NOMO-1 (cell line): ENCODE measurements around the gene FAM219B.

Experiments used
- DNase-seq, 2 experiments: peaks; one replicate each; lab custom pipeline; 2025; ENCODE audit not compliant: unreplicated experiment in 2 of 2; lab: John Stamatoyannopoulos, UW

FAM219B gene

GRCh38 chr15:74878273-74878672, 28.4 kb downstream of the FAM219B start:
- no peak for DNase-seq

- DNase-seq = peak in 1 of 2 experiments; percentile 17
These were observed 32.8 kb downstream of the FAM219B start for GRCh38 chr15:74873756-74874424.

- peak; percentile 91 to 93 for DNase-seq
These were observed 33.5 kb downstream of the FAM219B start, which contains the start of gene SCAMP2 for GRCh38 chr15:74873036-74873755. TSS of gene SCAMP2 (minus strand) at chr15:74873365. CDS start at chr15:74873255, 110 bp downstream.

GRCh38 chr15:74872702-74873035, 34.0 kb downstream of the FAM219B start:
- no peak for DNase-seq

- peak in 1 of 2 experiments; percentile 56 for DNase-seq
These were observed 36.0 kb downstream of the FAM219B start for GRCh38 chr15:74870436-74871215.

DNA sequence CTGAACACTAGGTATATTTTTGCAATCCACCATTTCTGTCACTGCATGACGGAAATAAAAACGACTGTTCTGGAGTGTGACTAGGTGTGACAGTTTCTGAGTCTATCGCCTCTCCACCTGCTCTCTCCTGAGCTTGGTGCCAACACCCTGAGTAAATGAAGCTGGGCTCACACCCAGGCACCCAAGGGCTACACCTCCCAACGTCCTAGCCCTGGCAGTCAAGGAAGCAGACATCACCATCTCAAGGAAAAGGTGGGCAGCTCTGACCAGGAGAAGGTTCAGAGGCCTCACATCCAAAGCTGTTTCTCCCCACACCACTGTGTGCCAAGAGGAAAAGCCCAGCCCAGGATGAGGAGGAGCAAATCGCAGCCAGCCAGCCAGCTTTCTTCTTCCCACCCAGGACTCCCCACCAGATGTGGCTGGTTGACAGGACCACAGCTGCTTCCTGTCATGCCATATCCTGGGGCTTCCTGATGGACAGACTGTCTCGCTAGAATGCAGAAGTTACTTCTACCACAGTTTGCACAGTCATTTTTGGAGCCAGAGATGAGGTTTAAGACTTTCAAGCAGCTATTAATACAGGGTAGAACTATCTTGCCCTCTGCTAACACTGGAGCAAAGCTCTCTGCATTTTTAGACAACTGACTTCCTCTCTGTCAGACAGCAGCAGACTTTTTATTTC, 36.8 kb downstream of the FAM219B start:
- peak; percentile 91 to 97 for DNase-seq

GRCh38 chr15:74869372-74869725, 37.3 kb downstream of the FAM219B start:
- no peak for DNase-seq

DNA sequence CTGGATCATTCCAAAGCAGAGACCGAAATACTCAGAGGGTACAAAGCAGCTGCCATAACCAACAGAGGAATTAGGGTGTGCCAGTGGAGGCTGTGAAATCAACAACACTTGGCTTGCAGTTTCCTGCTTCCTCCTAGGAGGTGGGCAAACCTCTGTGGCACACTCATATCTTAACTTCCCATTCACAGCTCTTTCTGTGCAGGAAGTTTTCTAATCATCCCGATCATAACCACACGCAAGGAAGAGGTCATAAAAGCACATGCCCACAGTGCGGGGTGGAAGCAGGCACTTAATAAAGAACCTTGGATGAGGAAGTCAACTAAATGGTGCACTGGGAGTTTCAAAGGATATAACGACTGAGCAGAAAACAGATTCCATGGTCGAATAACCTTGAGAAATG, 38.6 kb downstream of the FAM219B start:
- DNase-seq = peak; percentile 62 to 64

DNA sequence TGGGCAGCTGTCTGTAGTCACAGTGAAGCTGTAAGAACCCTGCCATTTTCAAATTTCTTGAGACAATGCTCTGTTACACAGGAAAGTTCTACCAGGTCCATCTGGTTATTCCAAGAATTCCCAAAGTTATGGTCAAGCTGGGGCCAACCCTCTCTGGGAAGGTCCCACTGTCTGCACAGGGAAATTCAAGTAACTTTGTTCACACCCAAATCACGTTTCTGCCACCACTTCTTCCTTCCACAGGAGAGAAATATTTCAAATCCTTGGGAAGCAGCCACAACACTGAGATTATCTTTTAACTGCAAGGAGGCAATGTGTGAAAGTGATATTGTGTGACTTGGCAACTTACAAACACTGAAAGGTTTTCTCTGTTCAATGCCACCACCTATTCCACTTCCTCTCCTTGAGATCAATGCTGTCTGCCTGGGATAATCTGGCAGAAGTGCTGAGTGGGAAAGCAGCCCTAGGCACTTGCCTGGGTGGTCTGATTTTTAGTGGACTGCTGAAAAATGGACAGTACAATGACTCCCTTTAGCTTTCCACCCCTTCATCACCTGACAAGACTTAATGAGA, 39.1 kb downstream of the FAM219B start:
- no peak for DNase-seq

DNA sequence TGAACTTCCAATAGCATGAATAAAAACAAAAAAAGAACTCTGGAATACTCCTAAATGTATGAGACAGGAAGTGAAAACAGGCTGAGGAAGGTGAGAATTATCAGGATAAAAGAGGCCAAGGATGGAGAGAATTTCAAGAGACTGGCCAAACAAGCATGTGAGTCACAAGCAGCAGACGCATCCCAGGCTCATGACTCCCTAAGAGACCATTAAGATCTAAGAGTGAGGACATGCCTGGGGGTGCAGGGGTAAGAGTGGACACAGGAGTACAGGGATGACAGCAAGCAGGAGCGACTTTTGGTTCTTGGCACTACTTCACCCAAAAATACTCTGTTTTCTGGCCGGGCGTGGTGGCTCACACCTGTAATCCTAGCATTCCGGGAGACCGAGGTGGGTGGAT, 40.6 kb downstream of the FAM219B start:
- no peak for DNase-seq

- no peak for DNase-seq
These were observed 41.3 kb downstream of the FAM219B start for GRCh38 chr15:74865316-74865715.

GRCh38 chr15:74864296-74864695, 42.4 kb downstream of the FAM219B start:
- DNase-seq = no peak

- DNase-seq = no peak
These were observed 43.2 kb downstream of the FAM219B start for GRCh38 chr15:74863239-74864056.

DNA sequence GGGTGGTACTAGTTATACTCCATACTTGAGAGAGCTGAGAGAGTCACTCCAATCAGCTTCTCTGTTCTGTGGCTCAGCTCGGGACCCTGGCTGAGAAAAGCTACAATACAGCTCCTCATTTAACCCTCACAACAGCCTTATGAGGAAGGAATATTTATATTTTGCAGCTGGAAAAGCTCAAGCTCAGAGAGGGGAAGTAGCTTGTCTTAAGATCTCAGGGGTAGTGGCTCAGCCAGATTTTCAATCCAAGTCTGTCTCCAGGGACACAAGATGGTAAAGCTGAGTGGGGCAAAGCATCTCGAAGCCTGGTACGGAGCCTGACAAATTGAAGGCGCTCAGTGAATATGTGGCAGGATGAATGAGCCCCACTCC, 48.3 kb downstream of the FAM219B start:
- DNase-seq = no peak

DNA sequence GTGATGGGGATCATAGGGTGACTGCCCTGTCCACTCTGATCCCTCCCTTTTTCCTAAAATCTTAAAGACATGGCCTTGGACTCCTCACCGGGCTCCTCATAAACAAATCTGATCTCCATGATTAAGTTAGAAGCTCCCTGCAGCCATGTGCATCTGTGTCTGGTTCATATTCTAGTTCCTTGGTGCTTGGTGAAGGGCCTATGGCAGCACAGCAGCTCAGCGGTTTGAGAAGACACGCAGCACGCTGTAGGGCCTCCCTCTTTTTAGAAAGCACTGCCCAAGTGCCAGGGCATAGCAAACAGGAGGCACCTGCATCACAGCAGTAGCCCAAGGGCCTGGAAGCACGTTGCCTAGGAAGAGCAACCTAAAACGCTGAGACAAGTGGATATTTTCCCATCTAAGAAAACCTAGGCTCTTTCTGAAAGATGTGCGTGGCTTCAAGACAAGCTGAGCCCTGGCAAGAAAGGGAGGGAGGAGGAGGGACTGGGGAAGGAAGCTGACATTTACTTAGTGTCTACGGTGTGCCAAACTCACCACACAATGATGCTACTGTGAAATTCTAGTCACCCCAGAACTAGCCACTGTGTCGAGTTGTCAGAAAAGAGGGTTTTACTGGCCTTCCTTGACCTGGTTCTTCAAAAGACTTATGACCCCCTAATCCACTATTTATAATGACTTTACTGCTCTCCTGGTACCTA, 48.8 kb downstream of the FAM219B start:
- DNase-seq = no peak

DNA sequence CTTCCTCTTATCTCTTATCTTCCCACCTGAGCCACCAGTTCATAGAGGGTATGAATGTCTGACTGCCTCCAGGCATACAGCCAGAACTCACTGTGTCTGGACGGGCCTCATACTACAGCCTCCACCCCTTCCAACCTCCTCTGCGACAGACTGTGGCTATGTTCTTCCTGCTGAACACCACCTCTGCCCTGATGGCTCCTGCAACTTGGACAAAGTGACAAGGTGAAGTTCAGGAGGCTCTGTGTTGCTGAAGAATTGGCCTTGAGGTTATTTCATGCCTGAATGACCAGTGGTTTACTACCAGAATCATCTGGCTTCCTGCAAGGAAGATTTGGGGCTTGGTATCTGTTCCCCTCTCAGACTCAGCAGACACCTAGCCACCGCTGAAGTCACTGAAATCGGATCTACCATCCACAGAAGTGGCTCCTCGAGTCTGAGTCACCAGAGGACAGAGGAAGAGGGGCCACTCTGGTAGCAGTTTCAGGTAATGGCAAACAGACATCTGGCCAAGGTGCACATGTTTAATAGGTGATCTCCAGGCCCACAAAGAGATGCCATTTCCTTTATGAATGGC, 49.5 kb downstream of the FAM219B start:
- no peak for DNase-seq

DNA sequence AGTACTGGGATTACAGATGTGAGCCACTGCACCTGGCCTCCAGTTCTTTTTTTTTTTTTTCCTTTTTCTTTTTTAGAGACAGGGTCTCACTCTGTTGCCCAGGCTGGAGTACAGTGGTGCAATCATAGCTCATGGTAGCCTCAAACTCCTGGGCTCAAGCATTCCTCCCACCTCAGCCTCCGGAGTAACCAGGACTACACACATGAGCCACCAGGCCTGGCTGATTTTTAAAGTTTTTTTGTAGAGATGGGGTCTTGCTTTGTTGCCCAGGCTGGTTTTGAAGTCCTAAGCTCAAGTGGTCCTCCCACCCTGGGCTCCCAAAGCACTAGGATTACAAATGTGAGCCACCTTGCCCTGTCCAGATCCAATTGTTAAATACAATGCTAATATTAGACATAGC, 50.1 kb downstream of the FAM219B start:
- DNase-seq = no peak

GRCh38 chr15:74855857-74856256, 50.8 kb downstream of the FAM219B start:
- no peak for DNase-seq

- no peak for DNase-seq
These were observed 52.1 kb downstream of the FAM219B start for GRCh38 chr15:74854453-74855022.
